Epithelial cell of proximal tubule (primary cell): ENCODE results near the gene WASF3. TPM values are rescaled to one million over a fixed set of nuclear protein-coding genes. Genes with fewer than 3 reads are reported as not detected.

Source experiments
- DNase-seq: peaks from one replicate; pipeline ENCODE4 v3.0.0-alpha.2; 2011; ENCODE audit warnings: low read depth
- H3K4me3 ChIP-seq: 2 replicates; pipeline ENCODE4 v1.5.1; 2011; ENCODE audit warnings: low read depth, mild to moderate bottlenecking, low read length
- CTCF ChIP-seq: conservative IDR thresholded peaks from 2 replicates; pipeline ENCODE4 v1.5.1; 2012; ENCODE audit warnings: low read depth, mild to moderate bottlenecking, low read length
- total RNA-seq: library from RNA; depleted of rRNA; stranded (reverse); fragments of >200 nt; gene quantifications from 2 replicates; pipeline ENCODE4 v1.2.3, GENCODE V29; 2015

WASF3 gene
- total RNA-seq, 1 donor from 2014 or later, result 3.8 TPM

GRCh38 chr13:26601669-26602068, 44.2 kb downstream of the WASF3 start:
- no peak overlapping the region for H3K4me3 ChIP-seq
- DNase-seq, result no peak
- TF ChIP-seq CTCF, result peak; percentile 13

- no peak for DNase-seq
- TF ChIP-seq CTCF, result no peak
- H3K4me3 ChIP-seq, result no peak overlapping the region
These were observed 45.3 kb downstream of the WASF3 start for GRCh38 chr13:26602783-26603182.

- TF ChIP-seq CTCF, result no peak
- H3K4me3 ChIP-seq, result no peak overlapping the region
- no peak for DNase-seq
These were observed 47.5 kb downstream of the WASF3 start for GRCh38 chr13:26604784-26605545.

- no peak for DNase-seq
- TF ChIP-seq CTCF, result peak; percentile 16
- H3K4me3 ChIP-seq, result no peak overlapping the region
These were observed 48.4 kb downstream of the WASF3 start for GRCh38 chr13:26605845-26606244.

- no peak overlapping the region for H3K4me3 ChIP-seq
- no peak for DNase-seq
- TF ChIP-seq CTCF, result no peak
These were observed 49.1 kb downstream of the WASF3 start for GRCh38 chr13:26606631-26607030.

- TF ChIP-seq CTCF, result no peak
- DNase-seq, result no peak
- H3K4me3 ChIP-seq, result no peak overlapping the region
These were observed 57.2 kb downstream of the WASF3 start for GRCh38 chr13:26614721-26615120.

- no peak for TF ChIP-seq CTCF
- DNase-seq, result no peak
- no peak overlapping the region for H3K4me3 ChIP-seq
These were observed 58.6 kb downstream of the WASF3 start for GRCh38 chr13:26616126-26616525.
